ENCODE results near the gene ZIC1. TPM values are rescaled to one million over a fixed set of nuclear protein-coding genes. Genes with fewer than 3 reads are reported as not detected.

Gene ZIC1
- total and polyA plus RNA-seq, 2 experiments from 2014 or later, result 0.21 to 0.95 TPM

DNA sequence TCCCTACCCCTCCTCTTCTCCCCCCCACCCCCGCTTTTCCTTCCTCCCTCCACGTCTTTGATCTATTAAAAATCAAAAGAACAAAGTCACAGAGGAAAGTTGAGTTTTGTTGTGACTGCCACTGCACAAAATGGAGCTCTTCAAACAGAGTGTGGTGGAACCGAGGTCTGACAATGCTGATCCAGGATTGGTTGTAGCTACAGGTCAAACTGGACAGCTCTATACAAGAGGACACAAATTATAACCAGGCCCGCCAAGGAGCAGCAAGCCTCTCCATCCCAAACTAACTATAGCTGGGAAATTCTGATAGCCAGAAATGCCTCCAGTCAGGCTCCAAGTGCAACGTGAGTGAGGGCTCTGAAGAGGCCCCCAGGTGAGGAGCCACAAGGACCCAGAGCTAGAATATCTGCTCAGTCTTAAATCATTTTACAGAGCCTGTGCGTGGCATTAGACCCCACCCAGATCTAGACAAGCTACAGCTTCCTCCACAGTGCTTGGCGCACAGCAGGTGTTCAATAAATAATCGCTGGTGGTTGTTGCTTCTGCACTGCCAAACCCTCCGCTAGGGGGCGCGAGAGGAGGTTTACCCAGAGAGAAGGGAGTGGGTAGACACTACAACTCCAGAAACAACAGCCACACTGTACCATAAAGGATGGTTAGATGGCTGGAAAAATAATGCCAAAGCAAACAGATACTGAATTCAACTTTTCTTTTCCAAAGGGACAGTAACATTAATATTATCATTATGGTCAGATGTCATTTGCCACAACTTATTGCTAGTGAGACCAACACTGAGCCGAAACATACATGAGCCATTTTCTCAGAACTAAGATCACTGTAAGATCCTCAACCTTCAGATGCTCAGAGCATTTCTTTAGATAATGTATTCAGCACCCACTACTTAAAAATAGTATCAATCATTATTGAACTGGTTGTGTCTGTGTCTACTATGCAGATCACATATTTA lies 47.4 kb upstream of the ZIC1 start:
- H3K9me2 ChIP-seq (ENCODE audit: insufficient read depth), result no peaks in the 10 kb centered on the region
- peaks cover 81% of the 10 kb centered on the region for H3K27me3 Mint-ChIP-seq (ENCODE audit: insufficient read depth, low read depth, poor library complexity)
- ATAC-seq (peak; percentile 39), DNase-seq (ENCODE audit: low spot score) (peak; percentile 92)
- peaks cover 42% of the 10 kb centered on the region for H3K4me1 Mint-ChIP-seq
- peaks cover 24% of the 10 kb centered on the region; the same call in 1 of the 2 replicates for H3F3A ChIP-seq (replicated peaks; ENCODE audit: low read depth)
- peaks cover 51% of the 10 kb centered on the region for H3K4me1 ChIP-seq (ENCODE audit: insufficient read depth)
- no peak overlapping the region for H3K27ac Mint-ChIP-seq
- H3K4me2 ChIP-seq, result peak overlapping the region; percentile 80
- H3K27me3 ChIP-seq (ENCODE audit: insufficient read depth), result peaks cover 100% of the 10 kb centered on the region
- no peaks in the 10 kb centered on the region for H3K79me2 ChIP-seq (replicated peaks; ENCODE audit: insufficient read depth)
- no peaks in the 10 kb centered on the region for H3K36me3 ChIP-seq (ENCODE audit: insufficient read depth)
- peak overlapping the region; percentile 55 for H3K4me3 Mint-ChIP-seq
- H3K36me3 Mint-ChIP-seq (ENCODE audit: low read depth), result no peaks in the 10 kb centered on the region
- peak overlapping the region; percentile 48 for H3K4me3 ChIP-seq
- no peaks in the 10 kb centered on the region; the same call in 2 of the 3 replicates for H3K9me3 Mint-ChIP-seq
- H4K20me1 ChIP-seq (replicated peaks; ENCODE audit: insufficient read depth), result no peaks in the 10 kb centered on the region
- H3K27ac ChIP-seq (ENCODE audit: low read depth), result no peak overlapping the region
- H2AFZ ChIP-seq, result no peak overlapping the region
- no peak for TF ChIP-seq NANOG (IDR thresholded peaks at IDR 0.05; ENCODE audit: borderline replicate concordance)
- TF ChIP-seq JUNB (IDR thresholded peaks at IDR 0.05; ENCODE audit: unreplicated experiment), result no peak
- TF ChIP-seq, protein P1, sequence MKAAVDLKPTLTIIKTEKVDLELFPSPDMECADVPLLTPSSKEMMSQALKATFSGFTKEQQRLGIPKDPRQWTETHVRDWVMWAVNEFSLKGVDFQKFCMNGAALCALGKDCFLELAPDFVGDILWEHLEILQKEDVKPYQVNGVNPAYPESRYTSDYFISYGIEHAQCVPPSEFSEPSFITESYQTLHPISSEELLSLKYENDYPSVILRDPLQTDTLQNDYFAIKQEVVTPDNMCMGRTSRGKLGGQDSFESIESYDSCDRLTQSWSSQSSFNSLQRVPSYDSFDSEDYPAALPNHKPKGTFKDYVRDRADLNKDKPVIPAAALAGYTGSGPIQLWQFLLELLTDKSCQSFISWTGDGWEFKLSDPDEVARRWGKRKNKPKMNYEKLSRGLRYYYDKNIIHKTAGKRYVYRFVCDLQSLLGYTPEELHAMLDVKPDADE (IDR thresholded peaks at IDR 0.05), result no peak
- TF ChIP-seq EZH2 (IDR thresholded peaks at IDR 0.05; ENCODE audit: low read depth, unreplicated experiment), result peak; percentile 27
- TF ChIP-seq, protein P2, sequence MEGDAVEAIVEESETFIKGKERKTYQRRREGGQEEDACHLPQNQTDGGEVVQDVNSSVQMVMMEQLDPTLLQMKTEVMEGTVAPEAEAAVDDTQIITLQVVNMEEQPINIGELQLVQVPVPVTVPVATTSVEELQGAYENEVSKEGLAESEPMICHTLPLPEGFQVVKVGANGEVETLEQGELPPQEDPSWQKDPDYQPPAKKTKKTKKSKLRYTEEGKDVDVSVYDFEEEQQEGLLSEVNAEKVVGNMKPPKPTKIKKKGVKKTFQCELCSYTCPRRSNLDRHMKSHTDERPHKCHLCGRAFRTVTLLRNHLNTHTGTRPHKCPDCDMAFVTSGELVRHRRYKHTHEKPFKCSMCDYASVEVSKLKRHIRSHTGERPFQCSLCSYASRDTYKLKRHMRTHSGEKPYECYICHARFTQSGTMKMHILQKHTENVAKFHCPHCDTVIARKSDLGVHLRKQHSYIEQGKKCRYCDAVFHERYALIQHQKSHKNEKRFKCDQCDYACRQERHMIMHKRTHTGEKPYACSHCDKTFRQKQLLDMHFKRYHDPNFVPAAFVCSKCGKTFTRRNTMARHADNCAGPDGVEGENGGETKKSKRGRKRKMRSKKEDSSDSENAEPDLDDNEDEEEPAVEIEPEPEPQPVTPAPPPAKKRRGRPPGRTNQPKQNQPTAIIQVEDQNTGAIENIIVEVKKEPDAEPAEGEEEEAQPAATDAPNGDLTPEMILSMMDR (conservative IDR thresholded peaks at IDR 0.05; ENCODE audit: low read depth in 2 of 2), result peak; percentile 90 to 99
- TF ChIP-seq CREB1 (CRISPR knock-in tag; IDR thresholded peaks at IDR 0.05; ENCODE audit: low read depth), result peak; percentile 34; the same call in 1 of the 2 replicates

DNA sequence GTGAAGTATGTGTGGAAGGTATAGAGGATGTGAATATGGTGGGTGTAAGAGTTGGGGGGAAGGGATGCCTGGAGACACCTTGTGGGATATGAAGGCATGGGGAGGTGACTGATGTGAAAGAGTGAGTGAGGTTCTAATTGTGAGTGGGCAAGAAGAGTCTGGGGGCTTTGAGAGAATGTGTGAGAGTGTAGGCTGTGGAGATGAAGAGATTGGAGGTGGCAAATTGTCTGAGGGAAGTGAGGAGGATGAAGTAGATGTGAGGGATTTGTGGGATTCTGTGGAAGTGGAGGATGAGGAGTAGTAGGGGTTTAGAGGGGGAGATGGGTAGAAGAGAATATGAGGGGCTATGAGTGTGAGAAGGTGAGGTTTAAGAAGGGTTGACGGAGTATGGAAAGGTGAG lies 44.4 kb upstream of the ZIC1 start:
- Histone ChIP-seq H3F3A (replicated peaks; ENCODE audit: low read depth) (peaks cover 7% of the 10 kb centered on the region; the same call in 1 of the 2 replicates), H3K27ac (ENCODE audit: low read depth) (no peak overlapping the region), H3K4me3 (no peak overlapping the region), H3K79me2 (replicated peaks; ENCODE audit: insufficient read depth) (no peaks in the 10 kb centered on the region), H3K4me2 (no peak overlapping the region), H3K4me1 (ENCODE audit: insufficient read depth) (peaks cover 52% of the 10 kb centered on the region), H3K36me3 (ENCODE audit: insufficient read depth) (no peaks in the 10 kb centered on the region), H4K20me1 (replicated peaks; ENCODE audit: insufficient read depth) (0 out of 2 replicates have a peak, but pooled peaks cover 4% of the 10 kb centered on the region), H2AFZ (no peak overlapping the region), H3K27me3 (ENCODE audit: insufficient read depth) (peaks cover 100% of the 10 kb centered on the region), H3K9me2 (ENCODE audit: insufficient read depth) (no peaks in the 10 kb centered on the region)
- H3K36me3 Mint-ChIP-seq (ENCODE audit: low read depth), result no peaks in the 10 kb centered on the region
- no peak overlapping the region for H3K27ac Mint-ChIP-seq
- peaks cover 3% of the 10 kb centered on the region; the same call in 2 of the 3 replicates for H3K9me3 Mint-ChIP-seq
- DNase-seq (ENCODE audit: low spot score) (no peak), ATAC-seq (no peak)
- H3K27me3 Mint-ChIP-seq (ENCODE audit: insufficient read depth, low read depth, poor library complexity), result peaks cover 80% of the 10 kb centered on the region
- H3K4me1 Mint-ChIP-seq, result peaks cover 39% of the 10 kb centered on the region
- no peak for TF ChIP-seq EZH2 (IDR thresholded peaks at IDR 0.05; ENCODE audit: low read depth, unreplicated experiment)
- no peak overlapping the region for H3K4me3 Mint-ChIP-seq
